Coronary artery (tissue), 2 donors: ENCODE results near the gene DNM1L.

Experiments
- DNase-seq: peaks from one replicate; pipeline ENCODE4 v3.0.0-alpha.2; 2017; ENCODE audit warnings: low spot score
- H3K27ac ChIP-seq, 2 donors: fragments of 200-600 bp; sonication (generic); one replicate each; pipeline ENCODE4 v1.5.1; 2016 to 2019
- H3K4me3 ChIP-seq: fragments of 200-600 bp; sonication (generic); 2 replicates; pipeline ENCODE4 v1.5.1; 2016; ENCODE audit warnings: mild to moderate bottlenecking, moderate library complexity
- TF ChIP-seq, protein P1 (sequence below): fragments of 200-600 bp; sonication (generic); IDR thresholded peaks from one replicate; pipeline ENCODE4 v1.5.1; 2019; ENCODE audit warnings: antibody characterized with exemption

DNM1L gene

DNA sequence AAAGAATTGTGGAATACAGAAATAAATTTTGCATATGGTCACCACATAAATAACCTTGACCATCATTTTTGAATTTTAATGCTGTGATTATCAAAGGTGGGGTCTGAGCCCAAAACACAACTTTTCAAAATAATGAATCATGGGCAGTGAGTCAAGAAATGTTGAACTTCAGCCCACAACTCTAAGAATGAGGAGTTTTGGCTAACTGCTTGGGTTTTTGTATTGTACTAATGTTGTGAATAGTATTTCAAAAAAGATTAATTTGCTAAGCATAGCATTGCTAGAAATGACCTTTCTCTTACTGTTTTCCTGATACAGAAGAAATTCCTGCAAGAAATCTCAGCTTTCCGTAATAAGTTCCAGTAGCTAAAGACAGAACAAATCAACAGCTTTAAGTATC lies 101.0 kb downstream of the DNM1L start:
- no peak overlapping the region for H3K4me3 ChIP-seq
- TF ChIP-seq, protein P1, sequence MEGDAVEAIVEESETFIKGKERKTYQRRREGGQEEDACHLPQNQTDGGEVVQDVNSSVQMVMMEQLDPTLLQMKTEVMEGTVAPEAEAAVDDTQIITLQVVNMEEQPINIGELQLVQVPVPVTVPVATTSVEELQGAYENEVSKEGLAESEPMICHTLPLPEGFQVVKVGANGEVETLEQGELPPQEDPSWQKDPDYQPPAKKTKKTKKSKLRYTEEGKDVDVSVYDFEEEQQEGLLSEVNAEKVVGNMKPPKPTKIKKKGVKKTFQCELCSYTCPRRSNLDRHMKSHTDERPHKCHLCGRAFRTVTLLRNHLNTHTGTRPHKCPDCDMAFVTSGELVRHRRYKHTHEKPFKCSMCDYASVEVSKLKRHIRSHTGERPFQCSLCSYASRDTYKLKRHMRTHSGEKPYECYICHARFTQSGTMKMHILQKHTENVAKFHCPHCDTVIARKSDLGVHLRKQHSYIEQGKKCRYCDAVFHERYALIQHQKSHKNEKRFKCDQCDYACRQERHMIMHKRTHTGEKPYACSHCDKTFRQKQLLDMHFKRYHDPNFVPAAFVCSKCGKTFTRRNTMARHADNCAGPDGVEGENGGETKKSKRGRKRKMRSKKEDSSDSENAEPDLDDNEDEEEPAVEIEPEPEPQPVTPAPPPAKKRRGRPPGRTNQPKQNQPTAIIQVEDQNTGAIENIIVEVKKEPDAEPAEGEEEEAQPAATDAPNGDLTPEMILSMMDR = no peak
- H3K27ac ChIP-seq = no peak overlapping the region
- no peak for DNase-seq

DNA sequence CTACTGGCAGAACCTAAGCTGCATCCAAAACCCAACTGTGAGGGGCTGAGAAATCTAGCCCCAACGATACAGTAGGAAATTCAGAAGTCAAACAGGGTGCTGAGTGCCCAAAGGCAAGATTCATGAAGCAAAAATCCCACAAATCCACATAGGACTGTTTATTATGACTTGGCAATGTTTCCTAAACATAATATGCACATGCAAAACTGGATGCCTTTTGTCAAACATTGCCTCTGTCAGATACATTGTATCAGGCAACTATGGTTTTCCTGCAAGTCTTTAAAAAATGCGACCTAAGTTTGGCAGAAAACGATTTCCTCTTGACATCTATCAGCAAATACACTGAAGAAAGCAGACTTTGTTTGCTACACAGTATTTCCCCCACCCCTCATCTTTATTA lies 103.9 kb downstream of the DNM1L start:
- H3K4me3 ChIP-seq = no peak overlapping the region
- DNase-seq = no peak
- TF ChIP-seq, protein P1 = no peak
- no peak overlapping the region for H3K27ac ChIP-seq

DNA sequence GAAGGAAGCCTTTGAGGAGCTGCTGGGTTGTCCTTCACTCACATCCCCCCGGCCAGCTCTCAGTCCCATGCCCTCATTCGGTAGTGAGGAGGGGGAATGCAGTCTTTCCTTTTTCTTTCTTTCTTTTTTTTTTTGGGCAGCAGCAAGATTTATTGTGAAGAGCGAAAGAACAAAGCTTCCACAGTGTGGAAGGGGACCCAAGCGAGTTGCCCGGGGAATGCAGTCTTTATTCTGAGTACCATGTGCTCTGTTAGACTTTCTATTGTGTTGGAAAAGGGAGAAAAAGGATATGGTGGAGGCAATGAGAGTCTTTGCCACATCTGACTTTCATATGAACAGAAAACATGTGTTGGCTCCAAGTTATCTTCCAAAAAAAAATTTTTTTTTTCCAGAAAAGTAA lies 106.5 kb downstream of the DNM1L start:
- DNase-seq = no peak
- TF ChIP-seq, protein P1 = no peak
- Histone ChIP-seq H3K27ac (no peak overlapping the region), H3K4me3 (no peak overlapping the region)

DNA sequence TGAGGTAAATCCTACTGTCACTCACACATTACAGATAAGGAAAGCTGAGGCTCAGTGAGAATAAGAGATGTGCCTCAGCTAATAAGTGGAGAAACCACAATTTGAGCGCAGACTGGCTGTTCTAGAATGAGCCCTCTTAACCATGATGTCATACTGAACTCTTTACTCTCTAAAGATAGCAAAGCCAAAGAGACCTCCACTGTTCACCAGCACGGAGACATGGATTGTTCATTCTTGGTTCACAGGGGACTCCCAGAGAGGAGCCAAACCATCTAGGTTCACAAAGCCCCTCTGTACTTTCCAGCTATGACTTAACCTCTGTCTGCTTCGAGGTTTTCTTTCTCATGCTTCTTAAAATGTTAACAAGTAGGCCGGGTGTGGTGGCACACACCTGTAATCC lies 109.3 kb downstream of the DNM1L start:
- TF ChIP-seq, protein P1 = no peak
- Histone ChIP-seq H3K4me3 (no peak overlapping the region), H3K27ac (no peak overlapping the region)
- DNase-seq = no peak

DNA sequence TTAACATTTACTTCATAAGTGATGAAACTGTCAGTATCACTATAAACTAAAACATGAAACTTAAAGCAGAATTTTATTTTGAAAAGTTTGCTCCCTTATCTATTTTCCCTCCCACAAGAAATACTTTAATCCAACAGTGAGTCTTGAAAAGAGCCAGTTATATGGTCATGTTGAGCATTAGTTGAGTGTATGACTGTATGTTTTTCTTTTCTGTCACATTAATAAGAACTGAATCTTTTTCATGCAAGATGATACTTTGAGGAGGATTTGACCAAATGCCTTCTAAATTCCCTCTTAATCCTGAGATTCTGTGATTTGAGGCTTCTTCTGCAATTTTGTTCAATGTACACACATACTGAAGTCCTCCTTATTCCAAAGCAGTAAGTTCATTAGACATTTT lies 110.3 kb downstream of the DNM1L start:
- DNase-seq = no peak
- no peak overlapping the region for H3K27ac ChIP-seq
- no peak overlapping the region for H3K4me3 ChIP-seq
- TF ChIP-seq, protein P1 = no peak

DNA sequence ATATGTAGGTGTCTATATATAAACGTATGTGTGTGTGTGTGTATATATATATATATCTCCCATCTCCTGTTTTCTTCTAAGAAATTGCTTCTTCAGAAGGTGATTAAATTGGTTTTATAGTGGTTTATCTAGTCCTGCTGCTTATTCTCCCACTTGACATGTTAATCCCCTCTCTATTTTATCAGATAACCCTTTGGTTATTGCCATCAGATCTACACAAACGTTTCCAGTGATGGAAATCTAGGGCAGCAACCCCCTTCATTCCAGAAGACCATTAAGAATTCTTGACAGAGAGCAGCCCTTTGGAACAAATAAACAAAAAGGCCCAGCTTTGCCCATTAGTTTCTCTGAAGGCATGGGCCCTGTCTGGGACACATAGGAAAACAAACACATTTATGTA lies 110.8 kb downstream of the DNM1L start:
- H3K4me3 ChIP-seq = no peak overlapping the region
- TF ChIP-seq, protein P1 = no peak
- no peak overlapping the region for H3K27ac ChIP-seq
- no peak for DNase-seq

DNA sequence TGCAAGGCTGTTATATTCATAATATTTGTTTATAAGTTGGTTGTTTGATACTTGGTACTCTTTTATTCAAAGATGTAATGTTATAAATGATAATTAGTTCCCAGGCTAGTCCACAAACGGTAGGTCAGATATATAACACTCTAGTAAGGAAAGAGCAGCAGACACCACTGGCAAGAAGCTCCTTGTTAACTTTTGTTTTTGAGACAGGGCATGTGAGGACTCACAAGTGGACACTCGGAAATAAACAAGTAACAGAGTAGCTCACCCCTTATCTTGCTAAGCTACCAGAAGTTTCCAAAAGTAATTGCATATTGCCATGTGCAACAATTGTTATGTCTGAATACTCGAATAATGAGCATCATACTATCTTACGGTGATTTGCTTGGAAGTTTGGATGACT lies 115.2 kb downstream of the DNM1L start:
- TF ChIP-seq, protein P1 = no peak
- no peak for DNase-seq
- no peak overlapping the region for H3K4me3 ChIP-seq
- no peak overlapping the region for H3K27ac ChIP-seq
